HepG2 (cell line): ENCODE results near the gene RAB34. TPM values are rescaled to one million over a fixed set of nuclear protein-coding genes. Genes with fewer than 3 reads are reported as not detected.

Source experiments
- ATAC-seq: fragments of 200-7000 bp; cut with Tn5 transposase; 3 replicates; pipeline ENCODE4 v1.9.1; 2020; ENCODE audit warnings: mild to moderate bottlenecking, moderate library complexity
- BruUV-seq: library from RNA; stranded (reverse); fragments of 400-500 nt; replicated peaks from 2 replicates; lab custom pipeline; 2021; lab: Mats Ljungman, UMichigan
- CTCF ChIA-PET: fragments of 300-600 bp; formaldehyde crosslinking; extraction: SDS; loops from one replicate; lab custom pipeline; 2021; ENCODE audit warnings: low total read pairs, inconsistent platforms, low intra/inter-chr PET ratio; lab: Yijun Ruan, JAX
- POLR2A ChIA-PET: fragments of 350-600 bp; sonication (Branson Sonifier 250); formaldehyde crosslinking; loops from one replicate; lab custom pipeline; 2020; ENCODE audit warnings: antibody characterized with exemption, inconsistent platforms; lab: Yijun Ruan, JAX
- DNase-seq: peaks from one replicate; pipeline ENCODE4 v3.0.0-alpha.2; 2015; ENCODE audit warnings: low spot score
- FAIRE-seq: peaks from 3 replicates; lab custom pipeline; 2011; peaks lifted over from hg19 to GRCh38; lab: Jason Lieb, UNC
- H2AFZ ChIP-seq: one replicate; pipeline ENCODE4 v1.6.1; 2011; ENCODE audit warnings: low read length, inconsistent platforms
- H3K27ac ChIP-seq: fragments of 300-600 bp; 3 replicates; pipeline ENCODE4 v1.8.0; 2011; ENCODE audit warnings: mixed run types, mild to moderate bottlenecking, mixed read lengths, low read length, inconsistent platforms; ENCODE audit not compliant: insufficient read depth; ENCODE audit errors: extremely low read length
- H3K27me3 ChIP-seq, 2 experiments: fragments of 200-600 bp in 1 of 2; 2 replicates in 1 of 2; 3 replicates in 1 of 2; pipeline versions ENCODE4 v1.6.0 to v1.8.0; 2011; ENCODE audit warnings: low read length in 2 of 2, mild to moderate bottlenecking in 2 of 2, moderate library complexity in 2 of 2, inconsistent platforms in 1 of 2; ENCODE audit not compliant: insufficient read depth in 2 of 2, control insufficient read depth in 1 of 2
- H3K36me3 ChIP-seq, 2 experiments: fragments of 200-600 bp in 1 of 2; replicated peaks in 1 of 2; 2 replicates in 1 of 2; 3 replicates in 1 of 2; pipeline versions ENCODE4 v1.5.1 to v1.8.0; 2011; ENCODE audit warnings: low read length in 2 of 2, inconsistent platforms in 1 of 2; ENCODE audit not compliant: insufficient read depth in 2 of 2, control insufficient read depth in 1 of 2
- H3K4me1 ChIP-seq: 2 replicates; pipeline ENCODE4 v1.5.1; 2012; ENCODE audit warnings: low read length, inconsistent platforms; ENCODE audit not compliant: insufficient read depth
- H3K4me2 ChIP-seq: 2 replicates; pipeline ENCODE4 v1.6.0; 2011; ENCODE audit warnings: low read depth, low read length, inconsistent platforms
- H3K4me3 ChIP-seq, 3 experiments: fragments of 200-600 bp in 1 of 3; sonication (generic), shearing (Covaris generic) in 1 of 3; replicated peaks in 1 of 3; 2 replicates each; pipeline ENCODE4 v1.5.1; 2011 to 2016; ENCODE audit warnings: low read length in 3 of 3, inconsistent platforms in 2 of 3, low read depth in 2 of 3, mild to moderate bottlenecking in 2 of 3, control low read depth in 1 of 3, mixed read lengths in 1 of 3; ENCODE audit not compliant: insufficient read depth in 1 of 3
- H3K79me2 ChIP-seq: one replicate; pipeline ENCODE4 v1.6.1; 2011; ENCODE audit warnings: low read length, inconsistent platforms; ENCODE audit not compliant: insufficient read depth
- H3K9ac ChIP-seq: 2 replicates; pipeline ENCODE4 v1.6.0; 2011; ENCODE audit warnings: mild to moderate bottlenecking, low read depth, low read length, inconsistent platforms; ENCODE audit not compliant: insufficient read depth
- H3K9me3 ChIP-seq: 2 replicates; pipeline ENCODE4 v1.5.1; 2012; ENCODE audit warnings: mild to moderate bottlenecking, low read length
- H4K20me1 ChIP-seq: 2 replicates; pipeline ENCODE4 v1.6.0; 2011; ENCODE audit warnings: inconsistent platforms, mild to moderate bottlenecking, low read length, moderate library complexity; ENCODE audit not compliant: insufficient read depth
- KDM3A ChIP-seq: IDR thresholded peaks from 2 replicates; pipeline ENCODE4 v1.6.1; 2018; ENCODE audit warnings: low read depth, missing compliant biosample characterization
- NR2F1 ChIP-seq, 2 experiments: fragments of 450-650 bp in 1 of 2; formaldehyde crosslinking in 1 of 2; IDR thresholded peaks; 2 replicates each; pipeline versions ENCODE4 v1.5.0 to v1.6.1; 2016 to 2020; ENCODE audit warnings: mild to moderate bottlenecking in 1 of 2, missing compliant biosample characterization in 1 of 2, missing genetic modification reagents in 1 of 2, moderate library complexity in 1 of 2
- ZNF737 ChIP-seq: sonication (generic); formaldehyde crosslinking; IDR thresholded peaks from 2 replicates; pipeline ENCODE4 v1.5.0; 2020; ENCODE audit warnings: missing genetic modification reagents, mild to moderate bottlenecking, borderline replicate concordance
- ZNF747 ChIP-seq: sonication (generic); formaldehyde crosslinking; IDR thresholded peaks from 2 replicates; pipeline ENCODE4 v1.8.1; 2023; ENCODE audit warnings: missing genetic modification reagents, mild to moderate bottlenecking, borderline replicate concordance
- WGBS: methylation state at CpG from one replicate; pipeline ENCODE4 v1.1.6; 2017; ENCODE audit warnings: low lambda C conversion rate; 5-methylcytosine and 5-hydroxymethylcytosine counted together
- in situ Hi-C: cut with HindIII; loops from 2 replicates; pipeline ENCODE4 v1.10.0; 2017; ENCODE audit warnings: low pct_unique_long_range_greater_than_20kb; ENCODE audit not compliant: extremely low pct_ligation_motif_present
- intact Hi-C: fragments of 100-400 bp; cut with micrococcal nuclease; formaldehyde crosslinking; loops from one replicate; pipeline ENCODE4 v1.10.0; 2022; ENCODE audit not compliant: unreplicated experiment
- polyA plus RNA-seq, 8 experiments: library from polyadenylated mRNA; depleted of rRNA in 3 of 8; stranded (reverse) in 7 of 8; unstranded in 1 of 8; fragments of >200 nt; fragmentation: Illumina TruSeq in 4 of 8; extraction: Trizol in 4 of 8; gene quantifications; 2 replicates each; pipeline versions ENCODE4 v1.2.1 to v1.2.3, GENCODE V29; 2011 to 2016; ENCODE audit warnings: low read depth in 4 of 8, missing spikeins in 1 of 8, mixed read lengths in 1 of 8; ENCODE audit not compliant: insufficient read depth in 1 of 8
- total RNA-seq, 5 experiments: library from RNA; depleted of rRNA; stranded (reverse); fragments of >200 nt; fragmentation: Illumina TruSeq; extraction: Trizol; gene quantifications; 2 replicates each; pipeline ENCODE4 v1.2.3, GENCODE V29; 2016; ENCODE audit warnings: low read depth in 1 of 5
- TF ChIP-seq, protein P1 (sequence below): sonication (generic); formaldehyde crosslinking; IDR thresholded peaks from 2 replicates; pipeline ENCODE4 v1.4.0; 2020; ENCODE audit warnings: missing genetic modification reagents
- TF ChIP-seq, protein P2 (sequence below): sonication (generic); formaldehyde crosslinking; IDR thresholded peaks from 2 replicates; pipeline ENCODE4; 2020; ENCODE audit warnings: missing genetic modification reagents, mild to moderate bottlenecking, borderline replicate concordance
- TF ChIP-seq, protein P3 (sequence below): sonication (generic); formaldehyde crosslinking; IDR thresholded peaks from 2 replicates; pipeline ENCODE4 v1.4.0; 2020; ENCODE audit warnings: missing genetic modification reagents
- TF ChIP-seq, protein P4 (sequence below): sonication (generic); formaldehyde crosslinking; IDR thresholded peaks from 2 replicates; pipeline ENCODE4 v1.5.0; 2020; ENCODE audit warnings: missing genetic modification reagents

Gene RAB34
- total and polyA plus RNA-seq, 2 of the 13 experiments (the other 11 are each of a cell fraction or from before 2014, with no cell fraction given) = 0.49 TPM; not detected in 1

DNA sequence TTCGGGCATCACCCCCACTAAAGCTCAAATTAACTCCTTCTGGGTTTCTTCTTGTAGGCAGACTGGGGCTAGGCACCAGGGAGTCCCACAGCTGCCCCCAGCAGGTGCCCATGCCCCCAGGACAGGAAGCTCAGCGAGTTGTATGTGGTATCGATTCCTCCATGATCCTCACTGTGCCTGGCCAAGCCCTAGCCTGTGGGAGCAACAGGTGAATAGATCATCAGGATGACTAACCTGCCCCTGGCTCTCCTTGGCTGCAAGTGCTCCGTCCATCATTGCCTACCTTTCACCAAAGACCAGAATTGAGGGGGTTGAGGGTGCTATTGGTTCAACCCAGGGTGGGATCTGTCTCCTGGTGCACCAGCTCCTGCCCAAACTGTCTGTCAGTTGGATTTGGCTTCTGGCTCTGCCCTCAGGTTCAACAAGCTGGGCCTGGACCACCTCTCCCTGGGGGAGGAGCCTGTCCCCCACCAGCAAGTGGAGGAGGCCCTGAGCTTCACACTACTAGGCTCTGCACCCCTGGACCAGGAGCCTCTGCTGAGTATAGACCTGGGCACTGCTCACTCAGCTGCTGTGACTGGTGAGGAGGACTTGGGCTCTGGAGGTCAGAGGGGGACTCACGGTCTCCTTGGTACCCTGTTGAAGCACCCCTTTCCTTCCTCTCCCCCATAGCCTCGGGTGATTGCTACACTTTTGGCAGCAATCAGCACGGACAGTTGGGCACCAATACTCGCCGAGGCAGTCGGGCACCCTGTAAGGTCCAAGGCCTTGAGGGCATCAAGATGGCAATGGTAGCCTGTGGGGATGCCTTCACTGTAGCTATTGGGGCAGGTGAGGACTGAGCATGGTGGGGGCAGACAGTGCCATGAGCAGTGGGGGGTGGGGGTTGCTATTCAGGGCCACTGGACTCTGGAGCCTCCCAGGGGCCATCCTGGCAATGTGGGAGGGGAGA is 23.0 kb upstream of the RAB34 start:
- H2AFZ ChIP-seq = no peak overlapping the region
- in situ Hi-C loops = loop anchor here (25.0 kb wide), 1 partner anchor 372 kb away; no protein-coding TSS in a partner anchor
- no peaks in the 10 kb centered on the region for H3K9me3 ChIP-seq
- FAIRE-seq (no peak), ATAC-seq (no peak), DNase-seq (no peak)
- H3K36me3 ChIP-seq = peaks cover 2% of the 10 kb centered on the region in 2 experiments; a peak in 2 of 5 replicates
- BruUV-seq = no TSS peak
- peaks cover 23% of the 10 kb centered on the region for H3K4me1 ChIP-seq
- no peak overlapping the region for H3K4me2 ChIP-seq
- H3K27ac ChIP-seq = no peak overlapping the region
- CTCF ChIA-PET = no interaction called here
- WGBS = 95% methylated on average over 7 of the region's 10 CpGs
- H3K4me3 ChIP-seq = no peak overlapping the region
- no peaks in the 10 kb centered on the region; a peak in 1 of 5 replicates for H3K27me3 ChIP-seq
- TF ChIP-seq, protein P1, sequence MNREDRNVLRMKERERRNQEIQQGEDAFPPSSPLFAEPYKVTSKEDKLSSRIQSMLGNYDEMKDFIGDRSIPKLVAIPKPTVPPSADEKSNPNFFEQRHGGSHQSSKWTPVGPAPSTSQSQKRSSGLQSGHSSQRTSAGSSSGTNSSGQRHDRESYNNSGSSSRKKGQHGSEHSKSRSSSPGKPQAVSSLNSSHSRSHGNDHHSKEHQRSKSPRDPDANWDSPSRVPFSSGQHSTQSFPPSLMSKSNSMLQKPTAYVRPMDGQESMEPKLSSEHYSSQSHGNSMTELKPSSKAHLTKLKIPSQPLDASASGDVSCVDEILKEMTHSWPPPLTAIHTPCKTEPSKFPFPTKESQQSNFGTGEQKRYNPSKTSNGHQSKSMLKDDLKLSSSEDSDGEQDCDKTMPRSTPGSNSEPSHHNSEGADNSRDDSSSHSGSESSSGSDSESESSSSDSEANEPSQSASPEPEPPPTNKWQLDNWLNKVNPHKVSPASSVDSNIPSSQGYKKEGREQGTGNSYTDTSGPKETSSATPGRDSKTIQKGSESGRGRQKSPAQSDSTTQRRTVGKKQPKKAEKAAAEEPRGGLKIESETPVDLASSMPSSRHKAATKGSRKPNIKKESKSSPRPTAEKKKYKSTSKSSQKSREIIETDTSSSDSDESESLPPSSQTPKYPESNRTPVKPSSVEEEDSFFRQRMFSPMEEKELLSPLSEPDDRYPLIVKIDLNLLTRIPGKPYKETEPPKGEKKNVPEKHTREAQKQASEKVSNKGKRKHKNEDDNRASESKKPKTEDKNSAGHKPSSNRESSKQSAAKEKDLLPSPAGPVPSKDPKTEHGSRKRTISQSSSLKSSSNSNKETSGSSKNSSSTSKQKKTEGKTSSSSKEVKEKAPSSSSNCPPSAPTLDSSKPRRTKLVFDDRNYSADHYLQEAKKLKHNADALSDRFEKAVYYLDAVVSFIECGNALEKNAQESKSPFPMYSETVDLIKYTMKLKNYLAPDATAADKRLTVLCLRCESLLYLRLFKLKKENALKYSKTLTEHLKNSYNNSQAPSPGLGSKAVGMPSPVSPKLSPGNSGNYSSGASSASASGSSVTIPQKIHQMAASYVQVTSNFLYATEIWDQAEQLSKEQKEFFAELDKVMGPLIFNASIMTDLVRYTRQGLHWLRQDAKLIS (CRISPR knock-in tag) = no peak
- TF ChIP-seq KDM3A (CRISPR knock-in tag) (no peak), ZNF737 (CRISPR knock-in tag) (no peak), ZNF747 (CRISPR knock-in tag) (no peak), NR2F1 (CRISPR knock-in tag; IDR thresholded peaks at IDR 0.05) (no peak)
- TF ChIP-seq, protein P2, sequence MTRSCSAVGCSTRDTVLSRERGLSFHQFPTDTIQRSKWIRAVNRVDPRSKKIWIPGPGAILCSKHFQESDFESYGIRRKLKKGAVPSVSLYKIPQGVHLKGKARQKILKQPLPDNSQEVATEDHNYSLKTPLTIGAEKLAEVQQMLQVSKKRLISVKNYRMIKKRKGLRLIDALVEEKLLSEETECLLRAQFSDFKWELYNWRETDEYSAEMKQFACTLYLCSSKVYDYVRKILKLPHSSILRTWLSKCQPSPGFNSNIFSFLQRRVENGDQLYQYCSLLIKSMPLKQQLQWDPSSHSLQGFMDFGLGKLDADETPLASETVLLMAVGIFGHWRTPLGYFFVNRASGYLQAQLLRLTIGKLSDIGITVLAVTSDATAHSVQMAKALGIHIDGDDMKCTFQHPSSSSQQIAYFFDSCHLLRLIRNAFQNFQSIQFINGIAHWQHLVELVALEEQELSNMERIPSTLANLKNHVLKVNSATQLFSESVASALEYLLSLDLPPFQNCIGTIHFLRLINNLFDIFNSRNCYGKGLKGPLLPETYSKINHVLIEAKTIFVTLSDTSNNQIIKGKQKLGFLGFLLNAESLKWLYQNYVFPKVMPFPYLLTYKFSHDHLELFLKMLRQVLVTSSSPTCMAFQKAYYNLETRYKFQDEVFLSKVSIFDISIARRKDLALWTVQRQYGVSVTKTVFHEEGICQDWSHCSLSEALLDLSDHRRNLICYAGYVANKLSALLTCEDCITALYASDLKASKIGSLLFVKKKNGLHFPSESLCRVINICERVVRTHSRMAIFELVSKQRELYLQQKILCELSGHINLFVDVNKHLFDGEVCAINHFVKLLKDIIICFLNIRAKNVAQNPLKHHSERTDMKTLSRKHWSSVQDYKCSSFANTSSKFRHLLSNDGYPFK = no peak
- TF ChIP-seq, protein P3, sequence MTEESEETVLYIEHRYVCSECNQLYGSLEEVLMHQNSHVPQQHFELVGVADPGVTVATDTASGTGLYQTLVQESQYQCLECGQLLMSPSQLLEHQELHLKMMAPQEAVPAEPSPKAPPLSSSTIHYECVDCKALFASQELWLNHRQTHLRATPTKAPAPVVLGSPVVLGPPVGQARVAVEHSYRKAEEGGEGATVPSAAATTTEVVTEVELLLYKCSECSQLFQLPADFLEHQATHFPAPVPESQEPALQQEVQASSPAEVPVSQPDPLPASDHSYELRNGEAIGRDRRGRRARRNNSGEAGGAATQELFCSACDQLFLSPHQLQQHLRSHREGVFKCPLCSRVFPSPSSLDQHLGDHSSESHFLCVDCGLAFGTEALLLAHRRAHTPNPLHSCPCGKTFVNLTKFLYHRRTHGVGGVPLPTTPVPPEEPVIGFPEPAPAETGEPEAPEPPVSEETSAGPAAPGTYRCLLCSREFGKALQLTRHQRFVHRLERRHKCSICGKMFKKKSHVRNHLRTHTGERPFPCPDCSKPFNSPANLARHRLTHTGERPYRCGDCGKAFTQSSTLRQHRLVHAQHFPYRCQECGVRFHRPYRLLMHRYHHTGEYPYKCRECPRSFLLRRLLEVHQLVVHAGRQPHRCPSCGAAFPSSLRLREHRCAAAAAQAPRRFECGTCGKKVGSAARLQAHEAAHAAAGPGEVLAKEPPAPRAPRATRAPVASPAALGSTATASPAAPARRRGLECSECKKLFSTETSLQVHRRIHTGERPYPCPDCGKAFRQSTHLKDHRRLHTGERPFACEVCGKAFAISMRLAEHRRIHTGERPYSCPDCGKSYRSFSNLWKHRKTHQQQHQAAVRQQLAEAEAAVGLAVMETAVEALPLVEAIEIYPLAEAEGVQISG (CRISPR knock-in tag) = no peak
- TF ChIP-seq, protein P4, sequence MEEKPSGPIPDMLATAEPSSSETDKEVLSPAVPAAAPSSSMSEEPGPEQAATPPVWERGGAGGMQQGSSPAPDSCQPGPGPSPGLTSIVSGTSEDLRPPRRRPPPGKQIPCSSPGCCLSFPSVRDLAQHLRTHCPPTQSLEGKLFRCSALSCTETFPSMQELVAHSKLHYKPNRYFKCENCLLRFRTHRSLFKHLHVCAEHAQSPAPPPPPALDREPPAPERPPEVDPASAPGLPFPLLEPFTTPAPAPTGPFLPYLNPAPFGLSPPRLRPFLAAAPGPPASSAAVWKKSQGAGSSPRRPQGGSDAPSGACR (CRISPR knock-in tag) = no peak
- TF ChIP-seq, all 625 proteins: peak for 0
- H4K20me1 ChIP-seq = peaks cover 2% of the 10 kb centered on the region; the same call in 1 of the 2 replicates
- H3K79me2 ChIP-seq = peaks cover 15% of the 10 kb centered on the region
- intact Hi-C loops = no loop called here
- POLR2A ChIA-PET = interaction anchor here (1.0 to 1.4 kb wide), 2 partner anchors 12 to 13 kb away, joined by 3 to 4 read pairs; partner anchors contain the start of gene NEK8
- H3K9ac ChIP-seq = no peak overlapping the region
